Tibial artery (tissue), 4 donors: ENCODE data around the gene ABI2.

Experiments
- DNase-seq, 2 donors: peaks; one replicate each; pipeline ENCODE4 v3.0.0-alpha.2; 2019
- H3K27ac ChIP-seq, 2 donors: fragments of 200-600 bp; sonication (generic) in 1 of 2; 1 replicate in 1 of 2; 2 replicates in 1 of 2; pipeline ENCODE4 v1.5.1; 2018 to 2019; ENCODE audit warnings: mild to moderate bottlenecking in 1 of 2
- H3K27me3 ChIP-seq, 2 donors: fragments of 200-600 bp; sonication (generic) in 1 of 2; one replicate each; pipeline versions ENCODE4 v1.5.1 to v1.6.0; 2016 to 2019
- H3K36me3 ChIP-seq, 3 donors: fragments of 200-600 bp; sonication (generic) in 2 of 3; one replicate each; pipeline ENCODE4 v1.5.1; 2016 to 2019; ENCODE audit warnings: mild to moderate bottlenecking in 2 of 3
- H3K4me1 ChIP-seq, 4 donors: fragments of 200-600 bp; sonication (generic) in 2 of 4; 1 replicate in 3 of 4; 2 replicates in 1 of 4; pipeline ENCODE4 v1.5.1; 2016 to 2019
- H3K4me3 ChIP-seq, 2 donors: fragments of 200-600 bp; sonication (generic) in 1 of 2; 1 replicate in 1 of 2; 2 replicates in 1 of 2; pipeline ENCODE4 v1.5.1; 2018 to 2019; ENCODE audit warnings: mild to moderate bottlenecking in 2 of 2
- H3K9me3 ChIP-seq, 3 donors: fragments of 200-600 bp; sonication (generic) in 1 of 3; one replicate each; pipeline ENCODE4 v1.5.1; 2016 to 2019
- CTCF ChIP-seq, 2 experiments: fragments of 200-600 bp in 1 of 2; fragments of 450-650 bp in 1 of 2; IDR thresholded peaks; one replicate each; pipeline ENCODE4 v1.5.1; 2017 to 2019; ENCODE audit warnings: antibody characterized with exemption in 2 of 2, mild to moderate bottlenecking in 1 of 2, moderate library complexity in 1 of 2
- intact Hi-C: fragments of 100-400 bp; cut with DNase I; formaldehyde crosslinking; loops from one replicate; pipeline ENCODE4 v1.15.0; 2023; ENCODE audit warnings: low total_unique reads

The ABI2 gene

GRCh38 chr2:203327901-203328759, at the start of gene ABI2:
Gene ABI2 (plus strand): TSS chr2:203328394. CDS start chr2:203328515, 121 bp downstream.
- Histone ChIP-seq H3K4me3 (peak within 1 kb of the TSS; percentile 96 to 99), H3K9me3 (no peaks in the 10 kb centered on the region), H3K27me3 (no peaks in the 10 kb centered on the region), H3K4me1 (peaks cover 0 to 27% (median 10%) of the 10 kb centered on the region in 4 donors), H3K27ac (peak within 1 kb of the TSS; percentile 85 to 90), H3K36me3 (no peaks in the 10 kb centered on the region)
- intact Hi-C loops = no loop called here
- peak; percentile 66 to 89 for DNase-seq
- TF ChIP-seq CTCF (IDR thresholded peaks at IDR 0.05) = no peak

- TF ChIP-seq CTCF (IDR thresholded peaks at IDR 0.05) = no peak
- peaks cover 62 to 76% (median 72%) of the 10 kb centered on the region in 3 donors for H3K36me3 ChIP-seq
- intact Hi-C loops = no loop called here
Observed at GRCh38 chr2:203279288-203279687, 48.9 kb upstream of the ABI2 start.

GRCh38 chr2:203280428-203281064, 47.6 kb upstream of the ABI2 start:
- DNase-seq = no peak
- no peak for TF ChIP-seq CTCF (IDR thresholded peaks at IDR 0.05)
- Histone ChIP-seq H3K27me3 (no peaks in the 10 kb centered on the region), H3K4me1 (peaks cover 0 to 14% (median 5%) of the 10 kb centered on the region in 4 donors), H3K36me3 (peaks cover 68 to 79% (median 72%) of the 10 kb centered on the region in 3 donors), H3K27ac (peak overlapping the region; percentile 8 to 43), H3K9me3 (no peaks in the 10 kb centered on the region), H3K4me3 (no peak overlapping the region)
- intact Hi-C loops = no loop called here

More at GRCh38 chr2:203279288-203279687, 48.9 kb upstream of the ABI2 start:
- no peaks in the 10 kb centered on the region for H3K9me3 ChIP-seq
- H3K4me1 ChIP-seq = peaks cover 0 to 14% (median 5%) of the 10 kb centered on the region in 4 donors
- no peak overlapping the region for H3K4me3 ChIP-seq
- no peak for DNase-seq
- no peak overlapping the region for H3K27ac ChIP-seq
- no peaks in the 10 kb centered on the region for H3K27me3 ChIP-seq

- DNase-seq = no peak
- no peak overlapping the region for H3K4me3 ChIP-seq
- H3K36me3 ChIP-seq = peaks cover 69 to 80% (median 75%) of the 10 kb centered on the region in 3 donors
- intact Hi-C loops = no loop called here
- no peaks in the 10 kb centered on the region for H3K9me3 ChIP-seq
- no peaks in the 10 kb centered on the region for H3K27me3 ChIP-seq
- H3K4me1 ChIP-seq = peaks cover 0 to 14% (median 5%) of the 10 kb centered on the region in 4 donors
- no peak for TF ChIP-seq CTCF (IDR thresholded peaks at IDR 0.05)
- H3K27ac ChIP-seq = no peak overlapping the region
Observed at GRCh38 chr2:203282101-203282500, 46.1 kb upstream of the ABI2 start.

GRCh38 chr2:203286532-203286931, 41.7 kb upstream of the ABI2 start:
- Histone ChIP-seq H3K36me3 (peaks cover 59 to 74% (median 68%) of the 10 kb centered on the region in 3 donors), H3K9me3 (no peaks in the 10 kb centered on the region), H3K27me3 (no peaks in the 10 kb centered on the region), H3K4me3 (no peak overlapping the region), H3K27ac (no peak overlapping the region), H3K4me1 (no peaks in the 10 kb centered on the region)
- DNase-seq = no peak
- no peak for TF ChIP-seq CTCF (IDR thresholded peaks at IDR 0.05)
- intact Hi-C loops = no loop called here
